SU-DHL-6 (cell line): ENCODE data around the gene ZBTB38.
A peak's percentile ranks its signal among the peaks of the same experiment; 100 is the strongest.

ENCODE experiments used
- H2AFZ ChIP-seq: fragments of 200-600 bp; sonication (generic); 2 replicates; pipeline ENCODE4 v1.6.1; 2014; ENCODE audit warnings: low read depth, mild to moderate bottlenecking, moderate library complexity, mixed read lengths, antibody characterized with exemption, low read length; ENCODE audit not compliant: severe bottlenecking
- H3F3A ChIP-seq: fragments of 200-600 bp; shearing (Covaris generic); 2 replicates; pipeline ENCODE4 v1.6.0; 2016; ENCODE audit warnings: antibody characterized with exemption, mild to moderate bottlenecking; ENCODE audit not compliant: insufficient read depth
- H3K27ac ChIP-seq: fragments of 200-600 bp; sonication (generic); 2 replicates; pipeline ENCODE4 v1.5.1; 2016; ENCODE audit warnings: low read depth, mild to moderate bottlenecking, low read length, moderate library complexity, mixed read lengths
- H3K27me3 ChIP-seq: fragments of 200-600 bp; sonication (generic), shearing (Covaris generic); 2 replicates; pipeline ENCODE4 v1.6.0; 2014; ENCODE audit warnings: mild to moderate bottlenecking, low read length
- H3K36me3 ChIP-seq: fragments of 200-600 bp; sonication (generic); 2 replicates; pipeline ENCODE4 v1.6.1; 2014; ENCODE audit warnings: mild to moderate bottlenecking, low read length, mixed read lengths
- H3K4me2 ChIP-seq: fragments of 300-600, 200-600 bp; shearing (Covaris generic), sonication (generic); 2 replicates; pipeline ENCODE4 v1.6.0; 2014; ENCODE audit warnings: low read length, low read depth, mild to moderate bottlenecking; ENCODE audit not compliant: poor library complexity, severe bottlenecking
- H3K4me3 ChIP-seq: fragments of 200-600 bp; sonication (generic); 2 replicates; pipeline ENCODE4 v1.5.1; 2014; ENCODE audit warnings: antibody characterized with exemption, low read length, mild to moderate bottlenecking, mixed read lengths; ENCODE audit not compliant: insufficient read depth, poor library complexity, severe bottlenecking
- H3K79me2 ChIP-seq: fragments of 200-600 bp; sonication (generic); 2 replicates; pipeline ENCODE4 v1.6.1; 2014; ENCODE audit warnings: mild to moderate bottlenecking, low read length, moderate library complexity; ENCODE audit not compliant: insufficient read depth
- H3K9ac ChIP-seq: fragments of 200-600 bp; sonication (generic); 2 replicates; pipeline ENCODE4 v1.7.0; 2014; ENCODE audit warnings: mild to moderate bottlenecking, low read length
- H3K9me2 ChIP-seq: fragments of 200-600 bp; sonication (generic); replicated peaks from 2 replicates; pipeline ENCODE4 v1.6.1; 2014; ENCODE audit warnings: low read length; ENCODE audit not compliant: insufficient read depth
- H3K9me3 ChIP-seq: fragments of 200-600 bp; sonication (generic); 2 replicates; pipeline ENCODE4 v1.6.1; 2014; ENCODE audit warnings: low read length, mixed read lengths; ENCODE audit not compliant: insufficient read depth
- H4K20me1 ChIP-seq: fragments of 200-600 bp; sonication (generic); 2 replicates; pipeline ENCODE4 v1.6.1; 2014; ENCODE audit warnings: low read depth, mild to moderate bottlenecking, antibody characterized with exemption, low read length, moderate library complexity, mixed read lengths
- CTCF ChIP-seq: fragments of 200-600 bp; sonication (generic); IDR thresholded peaks from one replicate; pipeline ENCODE4 v1.5.1; 2017; ENCODE audit warnings: antibody characterized with exemption, mild to moderate bottlenecking, low read length, moderate library complexity; ENCODE audit not compliant: insufficient read depth, poor library complexity, severe bottlenecking
- EZH2phosphoT487 ChIP-seq: fragments of 200-600 bp; sonication (generic), shearing (Covaris generic); conservative IDR thresholded peaks from 2 replicates; pipeline ENCODE4 v1.6.1; 2018; ENCODE audit warnings: mild to moderate bottlenecking, antibody characterized with exemption, low read length, moderate library complexity, mixed read lengths

ZBTB38 gene

GRCh38 chr3:141373768-141374526 is 5.6 kb downstream of the ZBTB38 start:
- H3K27me3 ChIP-seq = no peaks in the 10 kb centered on the region
- H3K27ac ChIP-seq = peak overlapping the region; percentile 61
- H3K9ac ChIP-seq = no peak overlapping the region
- H3K4me2 ChIP-seq = peak overlapping the region; percentile 4
- H4K20me1 ChIP-seq = no peaks in the 10 kb centered on the region
- no peaks in the 10 kb centered on the region for H3K36me3 ChIP-seq
- 0 out of 2 replicates have a peak, but pooled peaks cover 10% of the 10 kb centered on the region for H3F3A ChIP-seq
- no peak overlapping the region for H3K4me3 ChIP-seq
- no peak overlapping the region for H2AFZ ChIP-seq
- H3K9me3 ChIP-seq = no peaks in the 10 kb centered on the region
- no peaks in the 10 kb centered on the region for H3K79me2 ChIP-seq
- TF ChIP-seq EZH2phosphoT487 (no peak), CTCF (no peak)
- no peaks in the 10 kb centered on the region for H3K9me2 ChIP-seq

GRCh38 chr3:141375381-141376301 is 7.3 kb downstream of the ZBTB38 start:
- H3F3A ChIP-seq = peaks cover 25% of the 10 kb centered on the region; the same call in 1 of the 2 replicates
- no peaks in the 10 kb centered on the region for H4K20me1 ChIP-seq
- H3K27ac ChIP-seq = no peak overlapping the region
- TF ChIP-seq EZH2phosphoT487 (no peak), CTCF (no peak)
- no peaks in the 10 kb centered on the region for H3K36me3 ChIP-seq
- H3K4me3 ChIP-seq = no peak overlapping the region
- no peaks in the 10 kb centered on the region for H3K9me2 ChIP-seq
- no peak overlapping the region for H3K4me2 ChIP-seq
- H2AFZ ChIP-seq = no peak overlapping the region
- H3K27me3 ChIP-seq = no peaks in the 10 kb centered on the region
- H3K79me2 ChIP-seq = no peaks in the 10 kb centered on the region
- no peaks in the 10 kb centered on the region for H3K9me3 ChIP-seq
- no peak overlapping the region for H3K9ac ChIP-seq

GRCh38 chr3:141377377-141377776 is 9.1 kb downstream of the ZBTB38 start:
- Histone ChIP-seq H3K79me2 (no peaks in the 10 kb centered on the region), H3K36me3 (no peaks in the 10 kb centered on the region), H3K27me3 (no peaks in the 10 kb centered on the region), H3K27ac (no peak overlapping the region), H4K20me1 (no peaks in the 10 kb centered on the region), H3F3A (peaks cover 25% of the 10 kb centered on the region; the same call in 1 of the 2 replicates), H3K9ac (no peak overlapping the region), H2AFZ (no peak overlapping the region), H3K9me2 (no peaks in the 10 kb centered on the region), H3K4me3 (no peak overlapping the region), H3K9me3 (no peaks in the 10 kb centered on the region), H3K4me2 (no peak overlapping the region)
- no peak for TF ChIP-seq CTCF
- no peak for TF ChIP-seq EZH2phosphoT487
